ENCODE results near the gene SPOCK1.

Gene SPOCK1

GRCh38 chr5:137365126-137365865 lies 133.8 kb downstream of the SPOCK1 start:
- DNase-seq (ENCODE audit: low read depth in 3 of 3), result no peak

GRCh38 chr5:137361280-137361679 lies 137.8 kb downstream of the SPOCK1 start:
- no peak for DNase-seq (ENCODE audit: low read depth in 3 of 3)

GRCh38 chr5:137360607-137361006 lies 138.5 kb downstream of the SPOCK1 start:
- no peak for DNase-seq (ENCODE audit: low read depth in 3 of 3)

- DNase-seq (ENCODE audit: low read depth in 3 of 3), result no peak
Measured at GRCh38 chr5:137359941-137360340, 139.2 kb downstream of the SPOCK1 start.

- DNase-seq (ENCODE audit: low read depth in 3 of 3), result no peak
Measured at GRCh38 chr5:137357436-137357835, 141.7 kb downstream of the SPOCK1 start.

GRCh38 chr5:137356127-137356526 lies 143.0 kb downstream of the SPOCK1 start:
- no peak for DNase-seq (ENCODE audit: low read depth in 3 of 3)

GRCh38 chr5:137355708-137356107 lies 143.4 kb downstream of the SPOCK1 start:
- no peak for DNase-seq (ENCODE audit: low read depth in 3 of 3)

GRCh38 chr5:137352095-137352494 lies 147.0 kb downstream of the SPOCK1 start:
- DNase-seq (ENCODE audit: low read depth in 3 of 3), result no peak

GRCh38 chr5:137350791-137351190 lies 148.3 kb downstream of the SPOCK1 start:
- DNase-seq (ENCODE audit: low read depth in 3 of 3), result no peak

- DNase-seq (ENCODE audit: low read depth in 3 of 3), result no peak
Measured at GRCh38 chr5:137348759-137349158, 150.4 kb downstream of the SPOCK1 start.

GRCh38 chr5:137347865-137348264 lies 151.3 kb downstream of the SPOCK1 start:
- DNase-seq (ENCODE audit: low read depth in 3 of 3), result no peak

GRCh38 chr5:137346281-137346680 lies 152.8 kb downstream of the SPOCK1 start:
- no peak for DNase-seq (ENCODE audit: low read depth in 3 of 3)

- DNase-seq (ENCODE audit: low read depth in 3 of 3), result no peak
Measured at GRCh38 chr5:137345396-137345795, 153.7 kb downstream of the SPOCK1 start.

- DNase-seq (ENCODE audit: low read depth in 3 of 3), result no peak
Measured at GRCh38 chr5:137344723-137345322, 154.3 kb downstream of the SPOCK1 start.

- no peak for DNase-seq (ENCODE audit: low read depth in 3 of 3)
Measured at GRCh38 chr5:137344021-137344420, 155.1 kb downstream of the SPOCK1 start.

- no peak for DNase-seq (ENCODE audit: low read depth in 3 of 3)
Measured at GRCh38 chr5:137342764-137343163, 156.4 kb downstream of the SPOCK1 start.

GRCh38 chr5:137341831-137342230 lies 157.3 kb downstream of the SPOCK1 start:
- no peak for DNase-seq (ENCODE audit: low read depth in 3 of 3)

GRCh38 chr5:137340881-137341280 lies 158.2 kb downstream of the SPOCK1 start:
- no peak for DNase-seq (ENCODE audit: low read depth in 3 of 3)

GRCh38 chr5:137336565-137337120 lies 162.5 kb downstream of the SPOCK1 start:
- DNase-seq (ENCODE audit: low read depth in 3 of 3), result no peak

- DNase-seq (ENCODE audit: low read depth in 3 of 3), result no peak
Measured at GRCh38 chr5:137336161-137336560, 163.0 kb downstream of the SPOCK1 start.

GRCh38 chr5:137335493-137335892 lies 163.6 kb downstream of the SPOCK1 start:
- DNase-seq (ENCODE audit: low read depth in 3 of 3), result no peak

- DNase-seq (ENCODE audit: low read depth in 3 of 3), result no peak
Measured at GRCh38 chr5:137333928-137334327, 165.2 kb downstream of the SPOCK1 start.

- DNase-seq (ENCODE audit: low read depth in 3 of 3), result no peak
Measured at GRCh38 chr5:137333475-137333874, 165.7 kb downstream of the SPOCK1 start.

Data from stimulated activated CD4-positive, alpha-beta T cell treated with anti-CD3 and anti-CD28 coated beads, TNF-alpha, amount 100 ng/mL, for 48 hours (primary cell).